Esophagus squamous epithelium (tissue), 5 donors: Measurements from ENCODE around the gene MUC4. TPM values are rescaled to one million over a fixed set of nuclear protein-coding genes. Genes with fewer than 3 reads are reported as not detected.

Experiments used
- DNase-seq: peaks from one replicate; lab custom pipeline; 2025; lab: John Stamatoyannopoulos, UW
- H3K27ac ChIP-seq, 4 donors: fragments of 200-600 bp; sonication (generic); one replicate each; pipeline ENCODE4 v1.5.1; 2016 to 2019; ENCODE audit warnings: mild to moderate bottlenecking in 1 of 4
- H3K27me3 ChIP-seq, 4 donors: fragments of 200-600 bp; sonication (generic); 1 replicate in 3 of 4; 2 replicates in 1 of 4; pipeline versions ENCODE4 v1.5.1 to v1.6.0; 2017 to 2021; ENCODE audit warnings: antibody characterized with exemption in 1 of 4
- H3K36me3 ChIP-seq, 3 donors: fragments of 200-600 bp; sonication (generic); one replicate each; pipeline ENCODE4 v1.5.1; 2016 to 2019
- H3K4me1 ChIP-seq, 3 donors: fragments of 200-600 bp; sonication (generic); one replicate each; pipeline ENCODE4 v1.5.1; 2017 to 2019
- H3K4me3 ChIP-seq, 4 donors: fragments of 200-600 bp; sonication (generic); 1 replicate in 3 of 4; 2 replicates in 1 of 4; pipeline ENCODE4 v1.5.1; 2016 to 2019; ENCODE audit warnings: mild to moderate bottlenecking in 2 of 4, moderate library complexity in 1 of 4
- H3K9me3 ChIP-seq, 3 donors: fragments of 200-600 bp; sonication (generic); one replicate each; pipeline ENCODE4 v1.5.1; 2016 to 2019
- CTCF ChIP-seq, 6 experiments: fragments of 450-650 bp in 4 of 6; fragments of 200-600 bp in 2 of 6; sonication (generic) in 2 of 6; IDR thresholded peaks; one replicate each; pipeline ENCODE4 v1.5.1; 2016 to 2019; ENCODE audit warnings: antibody characterized with exemption in 6 of 6, mild to moderate bottlenecking in 4 of 6, moderate library complexity in 4 of 6
- POLR2A ChIP-seq, 4 donors: fragments of 450-650 bp; IDR thresholded peaks; one replicate each; pipeline ENCODE4 v1.6.1; 2017; ENCODE audit warnings: antibody characterized with exemption in 4 of 4, mild to moderate bottlenecking in 4 of 4, moderate library complexity in 3 of 4
- WGBS, 2 donors: methylation state at CpG; one replicate each; pipeline ENCODE4 v1.1.5; 2018; 5-methylcytosine and 5-hydroxymethylcytosine counted together
- intact Hi-C: fragments of 100-400 bp; cut with DNase I; formaldehyde crosslinking; loops from one replicate; pipeline ENCODE4 v1.15.0; 2022
- total RNA-seq, 4 donors: library from RNA; depleted of rRNA; stranded (reverse); fragments of >200 nt; gene quantifications; one replicate each; pipeline ENCODE4 v1.1.0, GENCODE V29; 2016
- donor health status: DM: yes; HTN: yes; CAD: no.

Gene MUC4
- total RNA-seq, 4 donors from 2014 or later, result 11.1 to 51.6 (median 32.2) TPM

GRCh38 chr3:195853036-195853435 lies 41.3 kb upstream of the MUC4 start:
- TF ChIP-seq POLR2A (IDR thresholded peaks at IDR 0.05) (no peak), CTCF (IDR thresholded peaks at IDR 0.05) (no peak)
- 91 to 95% methylated on average over 15 to 20 of the region's 20 CpGs for WGBS, 2 donors

GRCh38 chr3:195850857-195851543 lies 39.3 kb upstream of the MUC4 start:
- TF ChIP-seq POLR2A (IDR thresholded peaks at IDR 0.05) (no peak), CTCF (IDR thresholded peaks at IDR 0.05) (peak; percentile 99 to 100 (median 100))
- no peak overlapping the region for H3K27ac ChIP-seq
- peak overlapping the region in 1 of 4 donors; percentile 13 for H3K4me3 ChIP-seq
- H3K9me3 ChIP-seq, result no peaks in the 10 kb centered on the region
- no peaks in the 10 kb centered on the region for H3K36me3 ChIP-seq
- no peaks in the 10 kb centered on the region for H3K27me3 ChIP-seq
- H3K4me1 ChIP-seq, result peaks cover 0 to 50% (median 0%) of the 10 kb centered on the region in 3 donors
- peak; percentile 36 for DNase-seq
- intact Hi-C loops, result no loop called here
- WGBS, 2 donors, result 24 to 32% methylated on average over 13 to 26 of the region's 31 CpGs

More at GRCh38 chr3:195853036-195853435, 41.3 kb upstream of the MUC4 start:
- intact Hi-C loops, result no loop called here
- H3K4me3 ChIP-seq, result no peak overlapping the region
- H3K4me1 ChIP-seq, result peaks cover 0 to 48% (median 0%) of the 10 kb centered on the region in 3 donors
- DNase-seq, result no peak
- no peaks in the 10 kb centered on the region for H3K36me3 ChIP-seq
- no peaks in the 10 kb centered on the region for H3K27me3 ChIP-seq
- H3K9me3 ChIP-seq, result no peaks in the 10 kb centered on the region
- no peak overlapping the region for H3K27ac ChIP-seq

GRCh38 chr3:195849322-195850074 lies 37.8 kb upstream of the MUC4 start:
- intact Hi-C loops, result no loop called here
- WGBS, 2 donors, result 40 to 47% methylated on average over 1 to 8 of the region's 53 CpGs

GRCh38 chr3:195847055-195847950 lies 35.6 kb upstream of the MUC4 start:
- Histone ChIP-seq H3K9me3 (no peaks in the 10 kb centered on the region), H3K27me3 (peaks cover 0 to 4% (median 0%) of the 10 kb centered on the region in 4 donors), H3K36me3 (no peaks in the 10 kb centered on the region), H3K4me3 (no peak overlapping the region), H3K27ac (no peak overlapping the region), H3K4me1 (peaks cover 0 to 27% (median 0%) of the 10 kb centered on the region in 3 donors)
- 84 to 89% methylated on average over 5 of the region's 24 CpGs for WGBS, 2 donors
- intact Hi-C loops, result no loop called here
- DNase-seq, result no peak
- TF ChIP-seq CTCF (IDR thresholded peaks at IDR 0.05) (no peak), POLR2A (IDR thresholded peaks at IDR 0.05) (no peak)

More at GRCh38 chr3:195849322-195850074, 37.8 kb upstream of the MUC4 start:
- no peak for DNase-seq
- Histone ChIP-seq H3K36me3 (no peaks in the 10 kb centered on the region), H3K27ac (peak overlapping the region in 2 of 4 donors; percentile 23 to 33), H3K4me1 (peaks cover 0 to 35% (median 0%) of the 10 kb centered on the region in 3 donors), H3K9me3 (no peaks in the 10 kb centered on the region), H3K27me3 (no peaks in the 10 kb centered on the region), H3K4me3 (no peak overlapping the region)
- TF ChIP-seq CTCF (IDR thresholded peaks at IDR 0.05) (peak in 1 of 6 experiments; percentile 24), POLR2A (IDR thresholded peaks at IDR 0.05) (no peak)
